Stimulated activated CD4-positive, alpha-beta T cell treated with anti-CD3 and anti-CD28 coated beads, Interleukin-2, amount 100 ng/mL, for 48 hours (primary cell): ENCODE results near the gene LRRTM2.

Source experiments
- DNase-seq, 2 donors: peaks; one replicate each; pipeline ENCODE4 v3.0.0-alpha.2; 2020

The LRRTM2 gene

GRCh38 chr5:138833726-138834480 lies 41.2 kb downstream of the LRRTM2 start:
- DNase-seq = no peak

- DNase-seq = no peak
Measured at GRCh38 chr5:138833080-138833479, 42.1 kb downstream of the LRRTM2 start.

GRCh38 chr5:138832218-138832617 lies 42.9 kb downstream of the LRRTM2 start:
- DNase-seq = no peak

- no peak for DNase-seq
Measured at GRCh38 chr5:138831703-138832102, 43.4 kb downstream of the LRRTM2 start.

GRCh38 chr5:138829341-138829740 lies 45.8 kb downstream of the LRRTM2 start:
- no peak for DNase-seq

- DNase-seq = no peak
Measured at GRCh38 chr5:138828556-138828955, 46.6 kb downstream of the LRRTM2 start.

- DNase-seq = no peak
Measured at GRCh38 chr5:138824924-138825863, 49.9 kb downstream of the LRRTM2 start.

- no peak for DNase-seq
Measured at GRCh38 chr5:138824516-138824915, 50.6 kb downstream of the LRRTM2 start.

- DNase-seq = no peak
Measured at GRCh38 chr5:138820695-138821094, 54.4 kb downstream of the LRRTM2 start.

GRCh38 chr5:138819081-138819480 lies 56.1 kb downstream of the LRRTM2 start:
- DNase-seq = no peak
